HEK293 (cell line): Measurements from ENCODE around the gene UGT1A9.

ENCODE experiments used
- CTCF ChIA-PET: fragments of 350-600 bp; formaldehyde crosslinking; extraction: SDS; loops from one replicate; lab custom pipeline; 2021; ENCODE audit warnings: antibody characterized with exemption; lab: Yijun Ruan, JAX
- POLR2A ChIA-PET: fragments of 300-600 bp; formaldehyde crosslinking; extraction: SDS; loops from one replicate; lab custom pipeline; 2020; ENCODE audit warnings: antibody characterized with exemption, inconsistent platforms; lab: Yijun Ruan, JAX
- H3K27ac ChIP-seq: fragments of 200-500 bp; sonication (Bioruptor generic); 2 replicates; pipeline ENCODE4 v1.5.1; 2014; ENCODE audit warnings: low read depth, low read length, control low read depth, inconsistent platforms; ENCODE audit errors: extremely low read depth
- H3K36me3 ChIP-seq, 2 experiments: fragments of 200-500 bp in 1 of 2; sonication (Bioruptor generic) in 1 of 2; 1 replicate in 1 of 2; 2 replicates in 1 of 2; pipeline ENCODE4 v1.5.1; 2014 to 2017; ENCODE audit warnings: inconsistent platforms in 2 of 2, low read length in 2 of 2; ENCODE audit not compliant: control insufficient read depth in 2 of 2, insufficient read depth in 1 of 2
- H3K4me1 ChIP-seq: fragments of 200-500 bp; sonication (Bioruptor generic); 2 replicates; pipeline ENCODE4 v1.5.1; 2014; ENCODE audit warnings: mild to moderate bottlenecking, low read length, inconsistent platforms; ENCODE audit not compliant: control insufficient read depth, insufficient read depth
- H3K4me3 ChIP-seq: 2 replicates; pipeline ENCODE4 v1.5.1; 2011; ENCODE audit warnings: low read depth, mild to moderate bottlenecking, control low read depth, low read length, moderate library complexity
- H3K9me3 ChIP-seq: fragments of 200-500 bp; sonication (Bioruptor generic); 2 replicates; pipeline ENCODE4 v1.5.1; 2014; ENCODE audit warnings: low read depth, low read length, inconsistent platforms; ENCODE audit not compliant: control insufficient read depth, insufficient read depth
- GLIS2 ChIP-seq: fragments of 450-650 bp; formaldehyde crosslinking; IDR thresholded peaks from 2 replicates; pipeline ENCODE4 v1.5.1; 2016; ENCODE audit warnings: missing biosample characterization, missing genetic modification characterization
- HOXD13 ChIP-seq: sonication (generic); formaldehyde crosslinking; IDR thresholded peaks from 2 replicates; pipeline ENCODE4 v1.8.0; 2022; ENCODE audit warnings: missing genetic modification reagents, borderline replicate concordance
- INSM2 ChIP-seq: fragments of 450-650 bp; formaldehyde crosslinking; IDR thresholded peaks from 2 replicates; pipeline ENCODE4 v1.5.1; 2016; ENCODE audit warnings: missing biosample characterization, missing genetic modification characterization
- KLF17 ChIP-seq: fragments of 450-650 bp; formaldehyde crosslinking; IDR thresholded peaks from 2 replicates; pipeline ENCODE4 v1.5.1; 2016; ENCODE audit warnings: missing biosample characterization, missing genetic modification characterization
- PATZ1 ChIP-seq: fragments of 450-650 bp; formaldehyde crosslinking; IDR thresholded peaks from 2 replicates; pipeline ENCODE4 v1.5.1; 2016; ENCODE audit warnings: missing biosample characterization, missing genetic modification characterization
- SCRT1 ChIP-seq: fragments of 450-650 bp; formaldehyde crosslinking; IDR thresholded peaks from 2 replicates; pipeline ENCODE4 v1.5.1; 2016; ENCODE audit warnings: missing biosample characterization, missing genetic modification characterization, borderline replicate concordance
- SP2 ChIP-seq: fragments of 450-650 bp; formaldehyde crosslinking; IDR thresholded peaks from 2 replicates; pipeline ENCODE4 v1.5.1; 2016; ENCODE audit warnings: missing biosample characterization, missing genetic modification characterization
- SP7 ChIP-seq: fragments of 450-650 bp; formaldehyde crosslinking; IDR thresholded peaks from 2 replicates; pipeline ENCODE4 v1.5.1; 2016; ENCODE audit warnings: missing biosample characterization, missing genetic modification characterization
- YY2 ChIP-seq: fragments of 450-650 bp; formaldehyde crosslinking; IDR thresholded peaks from 2 replicates; pipeline ENCODE4 v1.5.1; 2016; ENCODE audit warnings: missing biosample characterization, missing genetic modification characterization
- ZBTB11 ChIP-seq: fragments of 450-650 bp; formaldehyde crosslinking; conservative IDR thresholded peaks from 2 replicates; pipeline ENCODE4 v1.5.1; 2016; ENCODE audit warnings: low read depth, missing biosample characterization, missing genetic modification characterization
- ZBTB26 ChIP-seq: fragments of 450-650 bp; formaldehyde crosslinking; optimal IDR thresholded peaks from 2 replicates; pipeline ENCODE3; 2016; ENCODE audit warnings: missing biosample characterization, mild to moderate bottlenecking, missing genetic modification characterization
- ZEB2 ChIP-seq: fragments of 450-650 bp; formaldehyde crosslinking; IDR thresholded peaks from 2 replicates; pipeline ENCODE4 v1.5.1; 2016; ENCODE audit warnings: missing biosample characterization, missing genetic modification characterization
- ZNF112 ChIP-seq: fragments of 450-650 bp; formaldehyde crosslinking; IDR thresholded peaks from 2 replicates; pipeline ENCODE4 v1.5.0; 2017; ENCODE audit warnings: missing biosample characterization, missing genetic modification characterization
- ZNF138 ChIP-seq: fragments of 450-650 bp; formaldehyde crosslinking; IDR thresholded peaks from 2 replicates; pipeline ENCODE4 v1.5.1; 2016; ENCODE audit warnings: missing biosample characterization, missing genetic modification characterization, borderline replicate concordance
- ZNF157 ChIP-seq: fragments of 450-650 bp; formaldehyde crosslinking; IDR thresholded peaks from 2 replicates; pipeline ENCODE4 v1.5.1; 2016; ENCODE audit warnings: missing biosample characterization, missing genetic modification characterization
- ZNF248 ChIP-seq: fragments of 450-650 bp; formaldehyde crosslinking; IDR thresholded peaks from 2 replicates; pipeline ENCODE4 v1.5.1; 2017; ENCODE audit warnings: missing biosample characterization, missing genetic modification characterization
- ZNF292 ChIP-seq: fragments of 450-650 bp; formaldehyde crosslinking; IDR thresholded peaks from 2 replicates; pipeline ENCODE4 v1.5.1; 2016; ENCODE audit warnings: low read depth, missing biosample characterization, missing genetic modification characterization, borderline replicate concordance
- ZNF501 ChIP-seq: fragments of 450-650 bp; formaldehyde crosslinking; IDR thresholded peaks from 2 replicates; pipeline ENCODE4 v1.5.1; 2016; ENCODE audit warnings: missing biosample characterization, missing genetic modification characterization
- ZNF549 ChIP-seq: fragments of 450-650 bp; IDR thresholded peaks from 2 replicates; pipeline ENCODE4 v1.5.1; 2018; ENCODE audit warnings: missing biosample characterization, missing genetic modification characterization, mild to moderate bottlenecking, inconsistent platforms, moderate library complexity
- ZNF560 ChIP-seq: fragments of 450-650 bp; formaldehyde crosslinking; IDR thresholded peaks from 2 replicates; pipeline ENCODE4 v1.5.1; 2017; ENCODE audit warnings: missing biosample characterization, missing genetic modification characterization, borderline replicate concordance
- ZNF600 ChIP-seq: fragments of 450-650 bp; formaldehyde crosslinking; IDR thresholded peaks from 2 replicates; pipeline ENCODE4 v1.5.1; 2016; ENCODE audit warnings: missing biosample characterization, missing genetic modification characterization
- ZNF626 ChIP-seq: fragments of 450-650 bp; sonication (Bioruptor Pico); formaldehyde crosslinking; IDR thresholded peaks from 2 replicates; pipeline ENCODE4 v1.5.1; 2018; ENCODE audit warnings: missing biosample characterization, missing genetic modification characterization, inconsistent platforms
- ZNF629 ChIP-seq: fragments of 450-650 bp; formaldehyde crosslinking; IDR thresholded peaks from 2 replicates; pipeline ENCODE4 v1.5.1; 2017; ENCODE audit warnings: missing biosample characterization, missing genetic modification characterization

The UGT1A9 gene

GRCh38 chr2:233780771-233781170 lies 109.1 kb downstream of the UGT1A9 start:
- Histone ChIP-seq H3K36me3 (no peaks in the 10 kb centered on the region), H3K9me3 (no peaks in the 10 kb centered on the region), H3K4me1 (no peaks in the 10 kb centered on the region), H3K27ac (no peak overlapping the region), H3K4me3 (no peak overlapping the region)
- ChIA-PET POLR2A (no interaction called here), CTCF (interaction anchor here (1.6 kb wide), 1 partner anchor 69 kb away, joined by 3 read pairs; no protein-coding TSS in a partner anchor)
- TF ChIP-seq ZNF549, result no peak
- TF ChIP-seq ZNF629 (tag by site-specific recombination), result 0 out of 2 replicates have a peak, but pooled peaks have one; percentile 29
- TF ChIP-seq SP7 (tag by site-specific recombination), result peak; percentile 44; the same call in 1 of the 2 replicates

- POLR2A ChIA-PET, result no interaction called here
- TF ChIP-seq ZNF600 (tag by site-specific recombination) (no peak), ZNF560 (tag by site-specific recombination) (no peak), ZBTB11 (tag by site-specific recombination) (no peak), KLF17 (tag by site-specific recombination) (no peak), ZNF626 (tag by site-specific recombination) (no peak), ZNF112 (tag by site-specific recombination) (no peak), GLIS2 (no peak), SCRT1 (tag by site-specific recombination) (no peak), ZNF248 (tag by site-specific recombination) (no peak)
- Histone ChIP-seq H3K9me3 (no peaks in the 10 kb centered on the region), H3K4me1 (no peaks in the 10 kb centered on the region), H3K27ac (no peak overlapping the region), H3K4me3 (no peak overlapping the region), H3K36me3 (no peaks in the 10 kb centered on the region)
- CTCF ChIA-PET, result no interaction called here
Measured at GRCh38 chr2:233789554-233789953, 117.9 kb downstream of the UGT1A9 start.

GRCh38 chr2:233791151-233791882 lies 119.6 kb downstream of the UGT1A9 start:
- Histone ChIP-seq H3K27ac (no peak overlapping the region), H3K9me3 (no peaks in the 10 kb centered on the region), H3K36me3 (no peaks in the 10 kb centered on the region), H3K4me1 (no peaks in the 10 kb centered on the region), H3K4me3 (no peak overlapping the region)
- CTCF ChIA-PET, result no interaction called here
- POLR2A ChIA-PET, result no interaction called here
- TF ChIP-seq HOXD13 (CRISPR knock-in tag), result no peak
- TF ChIP-seq YY2, result no peak
- TF ChIP-seq ZNF292 (tag by site-specific recombination), result no peak
- no peak for TF ChIP-seq ZNF157 (tag by site-specific recombination)
- no peak for TF ChIP-seq ZNF138 (tag by site-specific recombination)
- no peak for TF ChIP-seq ZBTB26 (tag by site-specific recombination)
- no peak for TF ChIP-seq PATZ1 (tag by site-specific recombination)
- TF ChIP-seq INSM2, result no peak
- TF ChIP-seq SP2 (tag by site-specific recombination), result no peak
- TF ChIP-seq ZNF501 (tag by site-specific recombination), result no peak
- no peak for TF ChIP-seq ZEB2 (tag by site-specific recombination)
